Superior temporal gyrus (tissue), 1 donor: Measurements from ENCODE around the gene MMAA.
"Not testable (repeated sequence)": the region's sequence is repeated elsewhere in the genome, so short reads cannot be mapped to it uniquely, and the experiment has no call there.

Experiments
- DNase-seq: peaks from one replicate; pipeline ENCODE4 v3.0.0-alpha.2; 2016; ENCODE audit errors: extremely low spot score

The MMAA gene

GRCh38 chr4:145618932-145619638, at the start of gene MMAA:
Gene MMAA (plus strand): TSS chr4:145619385. CDS start chr4:145639140, 19,755 bp downstream.
- DNase-seq: peak; percentile 93

DNA sequence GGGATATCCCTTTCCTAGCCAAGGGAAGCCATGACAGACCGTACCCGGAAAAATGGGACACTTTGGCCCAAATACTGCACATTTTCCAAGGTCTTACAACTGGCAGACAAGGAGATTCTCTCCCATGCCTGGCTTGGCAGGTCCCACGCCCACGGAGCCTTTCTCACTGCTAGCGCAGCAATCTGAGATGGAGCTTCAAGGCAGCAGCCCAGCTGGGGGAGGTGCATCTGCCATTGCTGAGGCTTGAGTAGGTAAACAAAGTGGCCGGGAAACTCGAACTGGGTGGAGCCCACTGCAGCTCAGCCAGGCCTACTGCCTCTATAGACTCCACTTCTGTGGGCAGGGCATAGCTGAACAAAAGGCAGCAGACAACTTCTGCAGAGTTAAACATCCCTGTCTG, 44.6 kb upstream of the MMAA start:
- not testable (repeated sequence) for DNase-seq

GRCh38 chr4:145580906-145581305, 38.3 kb upstream of the MMAA start:
- no peak for DNase-seq

DNA sequence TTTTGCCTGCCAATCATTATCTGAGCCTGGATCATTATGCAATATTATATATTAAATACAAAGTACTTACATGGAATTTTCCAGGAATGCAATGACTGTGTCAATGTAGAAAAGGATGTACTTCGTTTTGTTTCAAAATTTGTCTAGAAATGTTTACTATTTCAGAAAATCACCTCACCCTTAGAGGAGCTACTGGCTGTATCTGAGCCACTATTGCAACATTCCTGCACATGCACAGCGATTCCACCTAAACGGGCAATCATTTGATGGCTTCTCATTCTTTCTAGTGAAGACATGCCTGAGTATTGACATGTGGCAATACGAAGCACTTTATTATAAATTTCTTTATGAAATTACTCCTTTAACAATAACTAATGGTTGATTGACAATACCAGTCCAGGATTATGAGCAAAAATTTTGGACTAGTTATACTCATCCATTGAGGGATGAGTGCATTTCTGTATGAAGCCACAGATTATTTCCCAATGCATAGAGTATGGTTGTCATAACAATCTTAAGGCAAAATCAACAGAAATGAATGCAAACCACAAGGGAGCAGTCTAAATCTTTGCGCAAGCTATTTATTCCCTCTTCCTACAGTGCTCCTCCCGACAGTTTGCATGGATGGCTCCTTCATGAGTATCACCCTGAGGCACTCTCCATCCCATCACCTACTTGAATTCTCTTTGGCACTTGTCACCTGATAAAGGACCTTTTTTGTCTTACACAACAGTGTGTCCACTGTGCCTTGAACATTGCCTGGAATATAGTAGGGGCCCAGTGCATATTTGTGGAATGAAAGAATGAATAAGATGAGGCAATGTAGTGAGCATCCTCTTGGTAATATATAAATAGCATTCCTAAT, 35.8 kb upstream of the MMAA start:
- no peak for DNase-seq

- DNase-seq: no peak
Measured at GRCh38 chr4:145587088-145587754, 32.0 kb upstream of the MMAA start.

- DNase-seq: not testable (repeated sequence)
Measured at GRCh38 chr4:145589381-145589780, 29.8 kb upstream of the MMAA start.

- DNase-seq: no peak
Measured at GRCh38 chr4:145589916-145590702, 29.1 kb upstream of the MMAA start.

- no peak for DNase-seq
Measured at GRCh38 chr4:145602129-145602760, 16.9 kb upstream of the MMAA start.

DNA sequence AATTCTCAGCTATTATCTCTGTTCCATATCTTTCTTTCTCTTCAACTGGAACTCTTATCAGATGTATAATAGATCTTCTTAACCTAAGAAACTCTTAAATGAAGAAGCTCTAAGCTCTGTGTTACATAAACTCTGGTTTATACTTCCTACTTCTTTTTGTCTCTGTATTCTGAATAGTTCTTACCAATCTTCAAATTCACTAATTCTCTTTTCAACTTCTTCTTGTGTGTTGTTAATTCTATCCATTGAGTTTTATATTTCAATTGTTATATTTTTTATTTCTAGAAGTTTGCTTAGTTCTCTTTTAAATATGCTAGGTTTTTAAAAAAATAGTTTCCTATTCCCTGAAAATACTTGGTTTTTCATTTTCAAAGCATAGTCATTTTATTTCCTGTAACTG, 13.2 kb upstream of the MMAA start:
- DNase-seq: no peak

GRCh38 chr4:145609481-145610427, 9.4 kb upstream of the MMAA start:
- peak; percentile 89 for DNase-seq

DNA sequence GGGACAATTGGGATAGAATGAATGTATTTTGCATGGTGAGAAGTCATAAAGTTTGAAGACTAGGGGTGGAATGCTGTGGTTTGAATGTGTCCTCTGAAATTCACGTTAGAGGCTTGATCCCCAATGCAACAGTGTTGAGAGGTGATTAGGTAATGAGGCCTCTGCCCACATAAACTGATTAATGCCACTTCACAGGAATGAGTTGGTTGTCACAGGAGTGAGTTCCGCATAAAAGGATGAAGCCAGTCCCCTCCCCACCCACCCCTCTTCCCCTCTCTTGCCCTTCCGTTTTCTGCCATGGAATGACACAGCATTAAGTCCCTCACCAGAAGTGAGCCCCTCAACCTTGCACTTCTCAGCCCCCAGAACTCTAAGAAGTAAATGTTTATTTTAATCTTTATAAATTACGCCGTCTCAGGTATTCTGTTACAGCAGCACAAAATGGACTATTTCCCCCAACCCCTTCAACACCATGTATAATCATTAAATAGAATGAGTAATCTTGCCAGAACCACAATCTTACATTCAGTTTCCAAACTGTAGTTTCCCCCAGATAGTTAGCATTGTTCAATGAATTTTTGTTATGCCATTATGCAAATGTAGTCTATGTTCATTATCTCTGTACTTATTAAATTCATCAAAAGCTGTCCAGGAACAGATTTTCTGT, 5.5 kb upstream of the MMAA start:
- no peak for DNase-seq

GRCh38 chr4:145614233-145614610, 5.0 kb upstream of the MMAA start:
- DNase-seq: no peak

- DNase-seq: peak; percentile 46
Measured at GRCh38 chr4:145618210-145618931, 814 bp upstream of the MMAA start.

- no peak for DNase-seq
Measured at GRCh38 chr4:145619639-145619996, 433 bp downstream of the MMAA start.

DNA sequence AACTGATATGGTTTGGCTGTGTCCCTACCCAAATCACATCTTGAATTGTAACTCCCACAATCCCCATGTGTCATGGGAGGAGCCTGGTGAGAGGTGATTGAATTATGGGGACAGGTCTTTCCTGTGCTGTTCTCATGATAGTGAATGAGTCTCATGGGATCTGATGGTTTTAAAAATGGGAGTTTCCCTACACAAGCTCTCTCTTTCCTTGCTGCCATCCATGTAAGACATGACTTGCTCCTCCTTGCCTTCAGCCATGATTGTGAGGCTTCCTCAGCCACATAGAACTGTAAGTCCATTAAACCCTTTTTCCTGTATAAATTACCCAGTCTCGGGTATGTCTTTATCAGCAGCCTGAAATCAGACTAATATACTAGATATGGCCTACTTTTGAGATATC, 2.9 kb downstream of the MMAA start:
- DNase-seq: not testable (repeated sequence)

DNA sequence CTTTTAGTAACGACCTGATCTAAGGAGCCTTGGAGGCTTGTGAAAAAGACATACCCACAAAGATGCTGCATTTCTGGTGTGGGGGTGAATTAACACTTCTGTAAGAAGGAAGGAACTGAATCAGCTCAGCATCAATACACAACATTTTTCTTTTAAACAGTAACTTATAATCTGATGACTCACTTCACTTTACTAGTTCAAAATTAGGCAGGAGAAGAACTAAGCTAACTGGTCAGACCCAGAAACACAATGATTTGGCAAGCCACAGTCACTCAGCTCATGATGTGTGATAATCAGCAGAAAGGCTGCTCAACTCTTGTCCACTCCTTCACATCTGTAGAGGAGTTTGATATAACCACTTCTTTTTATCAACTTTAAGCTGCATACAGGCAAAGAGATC, 4.6 kb downstream of the MMAA start:
- no peak for DNase-seq

DNA sequence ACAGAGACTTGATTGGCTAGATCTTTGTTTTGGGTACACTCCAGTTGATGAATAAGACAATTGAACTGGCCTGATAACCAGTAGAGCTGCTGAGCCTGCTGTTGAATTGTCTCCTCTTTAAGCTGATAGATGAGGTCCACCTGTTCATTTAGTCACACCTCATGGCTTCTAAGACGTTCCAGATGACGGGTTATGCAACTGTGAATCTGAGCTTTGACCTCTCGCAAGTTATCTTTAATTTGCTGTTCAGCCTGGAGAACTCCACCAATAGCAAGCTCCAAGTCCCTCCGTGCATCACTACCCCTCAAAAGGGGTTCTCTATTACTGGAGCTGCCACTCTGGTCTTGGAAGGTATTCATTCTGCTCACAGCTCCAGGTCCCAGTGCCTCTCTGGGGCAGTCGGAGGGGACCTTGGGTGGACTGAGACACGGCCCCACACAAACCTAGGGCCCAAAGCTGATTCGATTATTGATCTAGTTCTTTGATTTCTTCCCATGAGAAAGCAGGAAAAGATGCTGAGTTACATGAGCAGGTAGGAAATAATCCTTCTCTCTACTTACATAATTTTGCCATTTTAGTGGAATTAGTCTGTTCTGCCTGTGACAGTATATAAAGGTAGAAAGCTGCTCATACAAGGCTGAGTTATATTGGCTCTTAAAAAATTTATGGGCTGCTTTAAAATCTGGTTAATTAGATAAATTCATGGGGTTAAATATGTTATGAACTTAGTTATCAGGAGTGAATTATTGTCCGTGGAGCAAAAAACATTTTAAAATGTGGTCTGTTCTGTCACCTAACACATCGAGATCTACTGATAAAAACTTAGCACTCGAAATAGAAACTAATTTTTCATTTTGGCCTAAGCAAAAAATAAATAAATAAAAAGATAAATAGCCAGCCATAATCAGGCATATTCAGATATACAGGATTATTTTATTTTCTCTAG, 6.8 kb downstream of the MMAA start:
- DNase-seq: no peak

DNA sequence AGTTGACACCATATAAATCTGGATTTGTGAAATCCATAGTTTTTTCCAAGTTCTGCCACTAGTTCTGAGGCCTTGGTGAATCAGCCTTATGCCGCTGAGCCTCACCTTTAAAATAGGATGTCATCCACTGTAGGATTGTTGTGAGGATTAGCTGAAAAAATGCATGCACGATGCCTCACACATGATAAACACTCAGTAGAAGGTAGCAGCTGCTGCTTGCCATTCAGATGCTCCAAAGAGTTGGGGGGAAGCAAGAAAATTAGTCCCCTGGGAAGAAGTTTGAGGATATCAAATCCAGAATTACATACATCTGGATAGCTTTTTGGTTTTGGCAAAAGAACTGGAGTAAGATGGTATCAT, 7.4 kb downstream of the MMAA start:
- DNase-seq: no peak
